A549 (cell line): ENCODE measurements around the gene TTLL1. TPM values are rescaled to one million over a fixed set of nuclear protein-coding genes. Genes with fewer than 3 reads are reported as not detected.

Experiments used
- ATAC-seq, 2 experiments: fragments of 200-7000 bp in 1 of 2; fragments of >200 bp in 1 of 2; cut with Nextera tagmentation in 1 of 2; cut with Tn5 transposase in 1 of 2; 3 replicates each; pipeline versions ENCODE4 v1.8.0 to v1.9.1; 2018 to 2020; ENCODE audit warnings: mild to moderate bottlenecking in 1 of 2, moderate library complexity in 1 of 2
- CTCF ChIA-PET: fragments of 300-600 bp; sonication (Branson Sonifier 250); formaldehyde crosslinking; extraction: SDS; loops from one replicate; lab custom pipeline; 2021; ENCODE audit warnings: antibody characterized with exemption, inconsistent platforms; lab: Yijun Ruan, JAX
- POLR2A ChIA-PET: fragments of 350-600 bp; formaldehyde crosslinking; extraction: SDS; loops from one replicate; lab custom pipeline; 2021; ENCODE audit warnings: antibody characterized with exemption, inconsistent platforms; lab: Yijun Ruan, JAX
- DNase-seq, 2 experiments: peaks; one replicate each; pipeline versions ENCODE4 v3.0.0 to v3.0.0-alpha.2; 2011 to 2016; ENCODE audit warnings: low read depth in 1 of 2, low spot score in 1 of 2
- FAIRE-seq: peaks from 2 replicates; lab custom pipeline; 2011; peaks lifted over from hg19 to GRCh38; lab: Jason Lieb, UNC
- H3K27ac ChIP-seq, 2 experiments: fragments of >200 bp; sonication (Bioruptor Twin); formaldehyde crosslinking; 3 replicates each; pipeline ENCODE4 v1.5.1; 2016 to 2017
- H3K4me1 ChIP-seq: fragments of >200 bp; sonication (Bioruptor Twin); formaldehyde crosslinking; 3 replicates; pipeline ENCODE4 v1.6.1; 2016
- H3K4me2 ChIP-seq: fragments of >200 bp; sonication (Bioruptor Twin); formaldehyde crosslinking; 3 replicates; pipeline ENCODE4 v1.6.1; 2016
- H3K4me3 ChIP-seq: fragments of >200 bp; sonication (Bioruptor Twin); formaldehyde crosslinking; 3 replicates; pipeline ENCODE4 v1.5.1; 2016
- H3K9me3 ChIP-seq: fragments of >200 bp; sonication (Bioruptor Twin); formaldehyde crosslinking; 3 replicates; pipeline ENCODE4 v1.6.1; 2016
- BHLHE40 ChIP-seq: IDR thresholded peaks from 2 replicates; pipeline ENCODE4 v1.6.1; 2012; ENCODE audit warnings: low read depth, low read length, inconsistent platforms
- CEBPB ChIP-seq, 2 experiments: fragments of >200 bp in 1 of 2; sonication (Bioruptor Twin) in 1 of 2; formaldehyde crosslinking in 1 of 2; IDR thresholded peaks; 2 replicates each; pipeline ENCODE4 v1.6.1; 2012 to 2016
- CHD2 ChIP-seq: fragments of 150-350 bp; IDR thresholded peaks from 2 replicates; pipeline ENCODE4 v1.6.1; 2014; ENCODE audit warnings: low read length; ENCODE audit not compliant: partially characterized antibody
- E2F6 ChIP-seq: IDR thresholded peaks from 2 replicates; pipeline ENCODE4 v1.6.1; 2012; ENCODE audit warnings: low read depth, borderline replicate concordance
- FOSL2 ChIP-seq, 2 experiments: fragments of 450-650 bp in 1 of 2; fragments of >200 bp in 1 of 2; sonication (Bioruptor Twin) in 1 of 2; formaldehyde crosslinking; IDR thresholded peaks; 2 replicates each; pipeline versions ENCODE4 v1.5.0 to v1.6.1; 2016 to 2020; ENCODE audit warnings: mild to moderate bottlenecking in 1 of 2, moderate library complexity in 1 of 2
- HDAC2 ChIP-seq: fragments of 200-600 bp; sonication (generic); IDR thresholded peaks from 2 replicates; pipeline ENCODE4 v1.6.1; 2016
- HEYL ChIP-seq: fragments of 250-450 bp; sonication (Bioruptor Pico); IDR thresholded peaks from 2 replicates; pipeline ENCODE4 v1.8.0; 2021; ENCODE audit warnings: mild to moderate bottlenecking, moderate library complexity
- HOXB13 ChIP-seq: fragments of 250-450 bp; sonication (Bioruptor Pico); IDR thresholded peaks from 2 replicates; pipeline ENCODE4 v1.5.0; 2020; ENCODE audit warnings: low read depth, mild to moderate bottlenecking, moderate library complexity
- KDM1A ChIP-seq: fragments of 200-600 bp; sonication (generic); IDR thresholded peaks from 2 replicates; pipeline ENCODE4 v1.6.1; 2016; ENCODE audit warnings: low read depth, mild to moderate bottlenecking
- KDM5A ChIP-seq: fragments of 200-600 bp; sonication (generic); IDR thresholded peaks from 2 replicates; pipeline ENCODE4 v1.6.1; 2016; ENCODE audit warnings: antibody characterized with exemption, mild to moderate bottlenecking
- MAFK ChIP-seq: fragments of 450-650 bp; IDR thresholded peaks from 2 replicates; pipeline ENCODE4 v1.6.1; 2014; ENCODE audit not compliant: partially characterized antibody
- MAX ChIP-seq: IDR thresholded peaks from 2 replicates; pipeline ENCODE4 v1.6.1; 2012
- MAZ ChIP-seq: fragments of 150-350 bp; IDR thresholded peaks from 2 replicates; pipeline ENCODE4 v1.6.1; 2014; ENCODE audit warnings: antibody characterized with exemption, low read depth, low read length, borderline replicate concordance
- NFE2L2 ChIP-seq: fragments of 150-350 bp; conservative IDR thresholded peaks from 2 replicates; pipeline ENCODE4 v1.6.1; 2014; ENCODE audit warnings: low read length
- NPAS2 ChIP-seq: fragments of 250-450 bp; sonication (Bioruptor Pico); IDR thresholded peaks from 2 replicates; pipeline ENCODE4 v1.8.0; 2022; ENCODE audit warnings: mild to moderate bottlenecking, moderate library complexity, borderline replicate concordance
- NR3C1 ChIP-seq: fragments of >200 bp; sonication (Bioruptor Twin); formaldehyde crosslinking; IDR thresholded peaks from 3 replicates; pipeline ENCODE4 v1.6.1; 2017
- PHF8 ChIP-seq: fragments of 200-600 bp; sonication (generic); IDR thresholded peaks from 2 replicates; pipeline ENCODE4 v1.6.1; 2016; ENCODE audit warnings: low read depth, mild to moderate bottlenecking, antibody characterized with exemption, moderate library complexity, borderline replicate concordance
- POLR2A ChIP-seq: IDR thresholded peaks from 2 replicates; pipeline ENCODE4 v1.6.1; 2012; ENCODE audit warnings: mild to moderate bottlenecking, low read length
- REST ChIP-seq: fragments of 200-600 bp; sonication (generic); IDR thresholded peaks from 2 replicates; pipeline ENCODE4 v1.6.1; 2016; ENCODE audit warnings: antibody characterized with exemption, mild to moderate bottlenecking, moderate library complexity
- RFX5 ChIP-seq: fragments of 450-650 bp; IDR thresholded peaks from 2 replicates; pipeline ENCODE4 v1.7.1; 2014; ENCODE audit warnings: antibody characterized with exemption, mild to moderate bottlenecking, moderate library complexity
- RNF2 ChIP-seq: fragments of 200-600 bp; sonication (generic); IDR thresholded peaks from 2 replicates; pipeline ENCODE4 v1.6.1; 2016; ENCODE audit warnings: low read depth, mild to moderate bottlenecking, antibody characterized with exemption, moderate library complexity, borderline replicate concordance
- SMC3 ChIP-seq: fragments of >200 bp; sonication (Bioruptor Twin); formaldehyde crosslinking; IDR thresholded peaks from 3 replicates; pipeline ENCODE4 v1.6.1; 2018; ENCODE audit warnings: inconsistent platforms
- TFCP2L1 ChIP-seq: fragments of 250-450 bp; sonication (Bioruptor Pico); IDR thresholded peaks from 2 replicates; pipeline ENCODE4 v1.5.0; 2021; ENCODE audit warnings: mild to moderate bottlenecking
- ZNF302 ChIP-seq: fragments of 250-450 bp; sonication (Bioruptor Pico); IDR thresholded peaks from 2 replicates; pipeline ENCODE4 v1.9.0; 2021; ENCODE audit warnings: inconsistent platforms, mild to moderate bottlenecking, moderate library complexity
- WGBS: methylation state at CpG from one replicate; pipeline ENCODE4 v1.1.6; 2017; ENCODE audit errors: missing lambda C conversion rate; 5-methylcytosine and 5-hydroxymethylcytosine counted together
- polyA plus RNA-seq, 4 experiments: library from polyadenylated mRNA; depleted of rRNA in 3 of 4; stranded (reverse); fragments of >200 nt; fragmentation: RNase III in 1 of 4; extraction: RNeasy Plus Mini Kit Qiagen cat#74134 plus additional on column Dnase treatment in 1 of 4; gene quantifications; 2 replicates in 3 of 4; 3 replicates in 1 of 4; pipeline ENCODE4 v1.2.3, GENCODE V29; 2011 to 2017
- TF ChIP-seq, protein P1 (sequence below): fragments of 250-450 bp; sonication (Bioruptor Pico); IDR thresholded peaks from 2 replicates; pipeline ENCODE4 v1.5.0; 2021; ENCODE audit warnings: mild to moderate bottlenecking, moderate library complexity, borderline replicate concordance

Gene TTLL1
- polyA plus RNA-seq, 2 of the 4 experiments (the other 2 are of a cell fraction), result 2.3 to 5.0 TPM

DNA sequence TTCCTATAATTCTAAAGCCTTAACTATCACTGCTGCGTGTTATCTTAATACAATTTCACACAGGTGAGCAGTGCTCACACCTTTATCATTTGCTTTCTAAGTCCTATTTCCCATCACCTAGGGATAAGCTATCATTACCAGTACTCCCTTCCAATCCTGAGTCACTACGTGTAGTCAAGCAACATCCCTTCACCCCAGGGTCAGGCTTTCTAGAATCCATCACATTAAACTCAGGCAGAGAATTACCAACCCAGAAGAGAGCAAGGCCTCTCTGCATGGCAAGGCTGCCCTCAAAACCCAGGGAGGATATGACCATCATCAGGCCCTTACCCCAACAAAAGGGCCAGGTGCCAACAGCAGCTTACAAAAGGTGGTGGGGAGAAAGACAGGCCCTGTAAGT is 84.1 kb downstream of the TTLL1 start:
- WGBS, result 42% methylated on average over 2 of the region's 2 CpGs
- H3K4me1 ChIP-seq, result peaks cover 99% of the 10 kb centered on the region
- FAIRE-seq (no peak), ATAC-seq (no peak), DNase-seq (no peak)
- ChIA-PET CTCF (interaction anchor here (2.0 to 2.5 kb wide), 2 partner anchors 15 to 29 kb away, joined by 5 to 10 read pairs; no protein-coding TSS in a partner anchor), POLR2A (interaction anchor here (1.5 kb wide), 1 partner anchor 10 kb away, joined by 5 read pairs; the partner anchor contains the start of gene PACSIN2)
- peak overlapping the region; percentile 95 to 99 for H3K27ac ChIP-seq
- H3K4me2 ChIP-seq, result peak overlapping the region; percentile 85
- H3K9me3 ChIP-seq, result no peaks in the 10 kb centered on the region
- H3K4me3 ChIP-seq, result no peak overlapping the region
- no peak for TF ChIP-seq MAZ
- TF ChIP-seq RNF2, result no peak
- TF ChIP-seq KDM1A, result no peak
- TF ChIP-seq, protein P1, sequence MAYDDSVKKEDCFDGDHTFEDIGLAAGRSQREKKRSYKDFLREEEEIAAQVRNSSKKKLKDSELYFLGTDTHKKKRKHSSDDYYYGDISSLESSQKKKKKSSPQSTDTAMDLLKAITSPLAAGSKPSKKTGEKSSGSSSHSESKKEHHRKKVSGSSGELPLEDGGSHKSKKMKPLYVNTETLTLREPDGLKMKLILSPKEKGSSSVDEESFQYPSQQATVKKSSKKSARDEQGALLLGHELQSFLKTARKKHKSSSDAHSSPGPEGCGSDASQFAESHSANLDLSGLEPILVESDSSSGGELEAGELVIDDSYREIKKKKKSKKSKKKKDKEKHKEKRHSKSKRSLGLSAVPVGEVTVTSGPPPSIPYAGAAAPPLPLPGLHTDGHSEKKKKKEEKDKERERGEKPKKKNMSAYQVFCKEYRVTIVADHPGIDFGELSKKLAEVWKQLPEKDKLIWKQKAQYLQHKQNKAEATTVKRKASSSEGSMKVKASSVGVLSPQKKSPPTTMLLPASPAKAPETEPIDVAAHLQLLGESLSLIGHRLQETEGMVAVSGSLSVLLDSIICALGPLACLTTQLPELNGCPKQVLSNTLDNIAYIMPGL (CRISPR knock-in tag), result no peak
- TF ChIP-seq MAX, result no peak
- no peak for TF ChIP-seq BHLHE40
- TF ChIP-seq SMC3, result no peak
- TF ChIP-seq PHF8, result no peak
- no peak for TF ChIP-seq NR3C1
- no peak for TF ChIP-seq HEYL (CRISPR knock-in tag)
- TF ChIP-seq ZNF302 (CRISPR knock-in tag), result no peak
- TF ChIP-seq HOXB13 (CRISPR knock-in tag), result no peak
- no peak for TF ChIP-seq CEBPB (IDR thresholded peaks at IDR 0.05)
- TF ChIP-seq POLR2A, result no peak
- TF ChIP-seq MAFK, result no peak
- TF ChIP-seq, all 56 proteins: peak for 0

DNA sequence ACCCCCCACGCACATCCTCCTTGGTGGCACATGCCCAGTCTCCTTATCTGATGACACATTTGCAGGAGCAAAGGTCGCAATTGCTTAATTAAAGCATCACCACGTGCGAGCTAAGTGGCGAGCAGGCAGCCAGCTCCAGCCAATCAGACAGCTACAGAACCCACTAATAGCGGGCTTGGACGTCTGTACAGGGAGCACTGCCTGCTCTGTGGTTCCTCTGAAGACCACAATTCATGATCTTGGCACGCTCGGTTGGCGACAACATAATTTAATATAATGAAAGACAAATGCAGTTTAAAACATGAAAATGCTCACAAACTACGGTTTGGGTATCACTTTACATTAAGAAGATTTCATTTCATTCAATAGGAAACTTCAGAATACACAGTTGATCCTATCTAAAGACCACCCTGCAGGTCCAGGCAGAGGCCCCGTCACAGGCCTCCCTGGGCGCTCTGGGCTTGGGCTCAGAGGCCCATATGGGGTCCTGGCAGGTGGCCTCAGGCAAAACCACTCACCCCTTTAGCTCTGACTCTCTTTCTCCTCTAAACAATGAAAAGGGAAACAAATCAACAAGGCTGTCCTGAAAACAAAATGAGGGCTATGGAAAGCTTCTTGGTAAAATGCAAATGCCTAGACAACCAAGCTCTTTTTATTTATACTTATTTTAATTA is 84.7 kb downstream of the TTLL1 start:
- peak in 1 of 2 experiments; percentile 9; a peak in 2 of 6 replicates for ATAC-seq
- H3K4me2 ChIP-seq, result peak overlapping the region; percentile 85
- H3K9me3 ChIP-seq, result no peaks in the 10 kb centered on the region

More for the DNA sequence above, 84.7 kb downstream of the TTLL1 start:
- H3K27ac ChIP-seq, result peak overlapping the region; percentile 95 to 99
- ChIA-PET POLR2A (interaction anchor here (0.9 to 1.5 kb wide), 3 partner anchors 9 to 11 kb away, joined by 3 to 5 read pairs (median 5); partner anchors contain the start of gene PACSIN2), CTCF (interaction anchor here (0.6 to 2.5 kb wide), 4 partner anchors 15 to 36 kb away, joined by 3 to 10 read pairs (median 4); no protein-coding TSS in a partner anchor)
- WGBS, result 55% methylated on average over 12 of the region's 13 CpGs
- TF ChIP-seq CHD2, result no peak
- TF ChIP-seq HEYL (CRISPR knock-in tag), result no peak
- TF ChIP-seq CEBPB (IDR thresholded peaks at IDR 0.05), result peak in 1 of 2 experiments; percentile 61; a peak in 2 of 4 replicates
- TF ChIP-seq E2F6, result 0 out of 2 replicates have a peak, but pooled peaks have one; percentile 28
- no peak for TF ChIP-seq TFCP2L1 (CRISPR knock-in tag)
- TF ChIP-seq NPAS2 (CRISPR knock-in tag), result no peak
- no peak for TF ChIP-seq RFX5
- TF ChIP-seq REST, result no peak
- peak; percentile 29; the same call in 1 of the 2 replicates for TF ChIP-seq BHLHE40
- TF ChIP-seq HOXB13 (CRISPR knock-in tag), result no peak
- TF ChIP-seq MAX, result peak; percentile 70
- no peak for TF ChIP-seq FOSL2 (IDR thresholded peaks at IDR 0.05)
- 0 out of 2 replicates have a peak, but pooled peaks have one; percentile 5 for TF ChIP-seq FOSL2 (CRISPR knock-in tag; IDR thresholded peaks at IDR 0.05)
- TF ChIP-seq KDM5A, result no peak
- no peak for TF ChIP-seq NFE2L2
- TF ChIP-seq HDAC2, result no peak
- TF ChIP-seq SMC3, result no peak
- TF ChIP-seq, all 56 proteins: peak for 5
- H3K4me3 ChIP-seq, result no peak overlapping the region
- FAIRE-seq, result no peak
- peaks cover 100% of the 10 kb centered on the region for H3K4me1 ChIP-seq
- DNase-seq, result peak in 1 of 2 experiments; percentile 35
